Neural progenitor cell (in vitro differentiated cells): Measurements from ENCODE around the gene AGO3. TPM values are rescaled to one million over a fixed set of nuclear protein-coding genes. Genes with fewer than 3 reads are reported as not detected.

Experiments
- DNase-seq: peaks from one replicate; pipeline ENCODE4 v3.0.0-alpha.2; 2016; ENCODE audit warnings: low spot score
- H2AFZ ChIP-seq: fragments of 200-600 bp; sonication (generic); replicated peaks from 2 replicates; pipeline ENCODE4 v1.6.1; 2016; ENCODE audit warnings: antibody characterized with exemption
- H3F3A ChIP-seq: fragments of 200-600 bp; sonication (generic); 2 replicates; pipeline ENCODE4 v1.6.1; 2016; ENCODE audit warnings: antibody characterized with exemption, low read depth
- H3K27ac ChIP-seq: fragments of 200-600 bp; sonication (generic); 2 replicates; pipeline ENCODE4 v1.5.1; 2016; ENCODE audit warnings: mild to moderate bottlenecking
- H3K27me3 ChIP-seq: fragments of 200-600 bp; sonication (generic); 2 replicates; pipeline ENCODE4 v1.6.1; 2016; ENCODE audit warnings: mild to moderate bottlenecking, moderate library complexity
- H3K36me3 ChIP-seq: fragments of 200-600 bp; sonication (generic); 2 replicates; pipeline ENCODE4 v1.5.1; 2016
- H3K4me1 ChIP-seq: fragments of 200-600 bp; sonication (generic); 2 replicates; pipeline ENCODE4 v1.6.1; 2016; ENCODE audit warnings: mixed run types
- H3K4me2 ChIP-seq: fragments of 200-600 bp; sonication (generic); 2 replicates; pipeline ENCODE4 v1.6.1; 2016
- H3K4me3 ChIP-seq: fragments of 200-600 bp; sonication (generic); 2 replicates; pipeline ENCODE4 v1.5.1; 2016
- H3K79me2 ChIP-seq: fragments of 200-600 bp; sonication (generic); 2 replicates; pipeline ENCODE4 v1.6.1; 2016; ENCODE audit warnings: low read depth
- H3K9ac ChIP-seq: fragments of 200-600 bp; sonication (generic); 2 replicates; pipeline ENCODE4 v1.6.1; 2016
- H3K9me3 ChIP-seq: fragments of 200-600 bp; sonication (generic); 2 replicates; pipeline ENCODE4 v1.5.1; 2016; ENCODE audit warnings: low read depth
- H4K20me1 ChIP-seq: fragments of 200-600 bp; sonication (generic); 2 replicates; pipeline ENCODE4 v1.6.1; 2016; ENCODE audit warnings: low read depth
- H3K27ac Mint-ChIP-seq: 3 replicates; pipeline ENCODE4 v1.8.0; 2021; ENCODE audit warnings: mixed read lengths
- H3K27me3 Mint-ChIP-seq: 2 replicates; pipeline ENCODE4 v1.8.0; 2022; ENCODE audit warnings: low read depth, mild to moderate bottlenecking, inconsistent platforms, moderate library complexity, mixed read lengths; ENCODE audit not compliant: insufficient read depth
- H3K36me3 Mint-ChIP-seq: 3 replicates; pipeline ENCODE4 v1.8.0; 2021; ENCODE audit warnings: mixed read lengths
- H3K4me1 Mint-ChIP-seq: 3 replicates; pipeline ENCODE4 v1.8.0; 2021; ENCODE audit warnings: mixed read lengths
- H3K4me3 Mint-ChIP-seq: 3 replicates; pipeline ENCODE4 v1.8.0; 2021; ENCODE audit warnings: mild to moderate bottlenecking, moderate library complexity, mixed read lengths
- H3K9me3 Mint-ChIP-seq: 3 replicates; pipeline ENCODE4 v1.8.0; 2020; ENCODE audit warnings: mixed read lengths
- CTCF ChIP-seq: fragments of 200-600 bp; sonication (generic); IDR thresholded peaks from 2 replicates; pipeline ENCODE4 v1.5.1; 2017; ENCODE audit warnings: antibody characterized with exemption, mild to moderate bottlenecking
- EZH2 ChIP-seq: fragments of 200-600 bp; sonication (generic); IDR thresholded peaks from 2 replicates; pipeline ENCODE4 v1.6.1; 2017; ENCODE audit warnings: antibody characterized with exemption, mild to moderate bottlenecking, moderate library complexity
- EZH2phosphoT487 ChIP-seq: fragments of 200-600 bp; sonication (generic); IDR thresholded peaks from 2 replicates; pipeline ENCODE4 v1.6.1; 2017; ENCODE audit warnings: antibody characterized with exemption
- total RNA-seq: library from RNA; depleted of rRNA; stranded (reverse); fragments of >200 nt; gene quantifications from 2 replicates; pipeline ENCODE4 v1.2.3, GENCODE V29; 2015; ENCODE audit warnings: low replicate concordance

Gene AGO3
- total RNA-seq, 1 donor from 2014 or later, result 45.2 TPM

GRCh38 chr1:35885961-35886558 lies 44.8 kb upstream of the AGO3 start:
- Mint-ChIP-seq H3K36me3 (peaks cover 10% of the 10 kb centered on the region), H3K27me3 (peaks cover 5% of the 10 kb centered on the region), H3K4me3 (peak overlapping the region; percentile 84), H3K27ac (peak overlapping the region; percentile 87), H3K9me3 (no peaks in the 10 kb centered on the region), H3K4me1 (peaks cover 47% of the 10 kb centered on the region)
- peaks cover 9% of the 10 kb centered on the region for H3K36me3 ChIP-seq
- H3K27ac ChIP-seq, result no peak overlapping the region
- peak overlapping the region; percentile 44 for H3K4me3 ChIP-seq
- H3K9ac ChIP-seq, result no peak overlapping the region
- peaks cover 49% of the 10 kb centered on the region for H3F3A ChIP-seq
- H3K79me2 ChIP-seq, result peaks cover 70% of the 10 kb centered on the region
- H3K4me1 ChIP-seq, result peaks cover 40% of the 10 kb centered on the region
- H2AFZ ChIP-seq, result no peak overlapping the region
- peaks cover 79% of the 10 kb centered on the region for H4K20me1 ChIP-seq
- TF ChIP-seq CTCF, result no peak
- TF ChIP-seq EZH2, result no peak
- TF ChIP-seq EZH2phosphoT487, result no peak
- no peaks in the 10 kb centered on the region for H3K9me3 ChIP-seq
- peak overlapping the region; percentile 85 for H3K4me2 ChIP-seq
- DNase-seq, result peak; percentile 96
- H3K27me3 ChIP-seq, result no peaks in the 10 kb centered on the region

- no peak for TF ChIP-seq CTCF
- TF ChIP-seq EZH2, result no peak
- no peak for TF ChIP-seq EZH2phosphoT487
- H2AFZ ChIP-seq, result no peak overlapping the region
- no peaks in the 10 kb centered on the region for H3K27me3 ChIP-seq
- H3K9me3 Mint-ChIP-seq, result no peaks in the 10 kb centered on the region
- no peak overlapping the region for H3K27ac ChIP-seq
- peaks cover 70% of the 10 kb centered on the region for H3K79me2 ChIP-seq
- H3F3A ChIP-seq, result peaks cover 49% of the 10 kb centered on the region
- peak overlapping the region; percentile 84 for H3K4me3 Mint-ChIP-seq
- H3K27ac Mint-ChIP-seq, result peak overlapping the region; percentile 87
- no peaks in the 10 kb centered on the region for H3K9me3 ChIP-seq
- peaks cover 40% of the 10 kb centered on the region for H3K4me1 ChIP-seq
- peaks cover 81% of the 10 kb centered on the region for H4K20me1 ChIP-seq
- H3K4me3 ChIP-seq, result peak overlapping the region; percentile 44
- DNase-seq, result peak; percentile 48
- peaks cover 47% of the 10 kb centered on the region for H3K4me1 Mint-ChIP-seq
- no peak overlapping the region for H3K9ac ChIP-seq
- peaks cover 5% of the 10 kb centered on the region for H3K27me3 Mint-ChIP-seq
- H3K4me2 ChIP-seq, result peak overlapping the region; percentile 85
- H3K36me3 Mint-ChIP-seq, result peaks cover 11% of the 10 kb centered on the region
- H3K36me3 ChIP-seq, result peaks cover 10% of the 10 kb centered on the region
Observed at GRCh38 chr1:35886577-35887431, 44.1 kb upstream of the AGO3 start.

GRCh38 chr1:35887508-35887907 lies 43.4 kb upstream of the AGO3 start:
- H3K9me3 Mint-ChIP-seq, result no peaks in the 10 kb centered on the region
- TF ChIP-seq EZH2phosphoT487, result no peak
- TF ChIP-seq EZH2, result no peak
- TF ChIP-seq CTCF, result no peak
- peak overlapping the region; percentile 61 for H3K27ac Mint-ChIP-seq
- H3K4me2 ChIP-seq, result peak overlapping the region; percentile 85
- H3K4me3 ChIP-seq, result peak overlapping the region; percentile 44
- H3K79me2 ChIP-seq, result peaks cover 70% of the 10 kb centered on the region
- H3K4me1 Mint-ChIP-seq, result peaks cover 44% of the 10 kb centered on the region
- H3K36me3 ChIP-seq, result peaks cover 10% of the 10 kb centered on the region
- no peaks in the 10 kb centered on the region for H3K9me3 ChIP-seq
- H2AFZ ChIP-seq, result no peak overlapping the region
- H3F3A ChIP-seq, result peaks cover 49% of the 10 kb centered on the region
- H3K27ac ChIP-seq, result no peak overlapping the region
- H3K4me3 Mint-ChIP-seq, result peak overlapping the region; percentile 84
- peaks cover 16% of the 10 kb centered on the region for H3K36me3 Mint-ChIP-seq
- no peak overlapping the region for H3K9ac ChIP-seq
- DNase-seq, result no peak
- H3K4me1 ChIP-seq, result peaks cover 40% of the 10 kb centered on the region
- peaks cover 79% of the 10 kb centered on the region for H4K20me1 ChIP-seq
- H3K27me3 Mint-ChIP-seq, result peaks cover 2% of the 10 kb centered on the region
- no peaks in the 10 kb centered on the region for H3K27me3 ChIP-seq
